Nephron (organoid): ENCODE results near the gene HERC4.
"Not testable (repeated sequence)": the region's sequence is repeated elsewhere in the genome, so short reads cannot be mapped to it uniquely, and the experiment has no call there.

Experiments used
- H3K27ac Mint-ChIP-seq, 3 experiments: 2 replicates each; pipeline ENCODE4 v1.8.0; 2020; ENCODE audit warnings: mixed read lengths in 3 of 3, mild to moderate bottlenecking in 2 of 3, moderate library complexity in 1 of 3
- H3K27me3 Mint-ChIP-seq: 2 replicates; pipeline ENCODE4 v1.8.0; 2021; ENCODE audit warnings: low read depth, mild to moderate bottlenecking, moderate library complexity, mixed read lengths
- H3K36me3 Mint-ChIP-seq: 2 replicates; pipeline ENCODE4 v1.8.0; 2020; ENCODE audit warnings: low read depth, mixed read lengths
- H3K4me1 Mint-ChIP-seq: 2 replicates; pipeline ENCODE4 v1.8.0; 2020; ENCODE audit warnings: mixed read lengths
- H3K4me3 Mint-ChIP-seq, 3 experiments: 2 replicates each; pipeline ENCODE4 v1.8.0; 2020; ENCODE audit warnings: mild to moderate bottlenecking in 3 of 3, mixed read lengths in 3 of 3, moderate library complexity in 2 of 3
- H3K9me3 Mint-ChIP-seq: 2 replicates; pipeline ENCODE4 v1.8.0; 2020; ENCODE audit warnings: mixed read lengths
- TF ChIP-seq, protein P1 (sequence below), 3 experiments: fragments of 200-600 bp; sonication (generic); IDR thresholded peaks; one replicate each; pipeline ENCODE4 v1.5.0; 2021; ENCODE audit warnings: antibody characterized with exemption in 3 of 3; ENCODE audit not compliant: unreplicated experiment in 3 of 3

Gene HERC4

GRCh38 chr10:67978749-67979148 is 96.3 kb downstream of the HERC4 start:
- TF ChIP-seq, protein P1, sequence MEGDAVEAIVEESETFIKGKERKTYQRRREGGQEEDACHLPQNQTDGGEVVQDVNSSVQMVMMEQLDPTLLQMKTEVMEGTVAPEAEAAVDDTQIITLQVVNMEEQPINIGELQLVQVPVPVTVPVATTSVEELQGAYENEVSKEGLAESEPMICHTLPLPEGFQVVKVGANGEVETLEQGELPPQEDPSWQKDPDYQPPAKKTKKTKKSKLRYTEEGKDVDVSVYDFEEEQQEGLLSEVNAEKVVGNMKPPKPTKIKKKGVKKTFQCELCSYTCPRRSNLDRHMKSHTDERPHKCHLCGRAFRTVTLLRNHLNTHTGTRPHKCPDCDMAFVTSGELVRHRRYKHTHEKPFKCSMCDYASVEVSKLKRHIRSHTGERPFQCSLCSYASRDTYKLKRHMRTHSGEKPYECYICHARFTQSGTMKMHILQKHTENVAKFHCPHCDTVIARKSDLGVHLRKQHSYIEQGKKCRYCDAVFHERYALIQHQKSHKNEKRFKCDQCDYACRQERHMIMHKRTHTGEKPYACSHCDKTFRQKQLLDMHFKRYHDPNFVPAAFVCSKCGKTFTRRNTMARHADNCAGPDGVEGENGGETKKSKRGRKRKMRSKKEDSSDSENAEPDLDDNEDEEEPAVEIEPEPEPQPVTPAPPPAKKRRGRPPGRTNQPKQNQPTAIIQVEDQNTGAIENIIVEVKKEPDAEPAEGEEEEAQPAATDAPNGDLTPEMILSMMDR (IDR thresholded peaks at IDR 0.05; ENCODE audit: unreplicated experiment in 3 of 3), result no peak
- no peaks in the 10 kb centered on the region for H3K27me3 Mint-ChIP-seq
- no peak overlapping the region for H3K27ac Mint-ChIP-seq
- H3K36me3 Mint-ChIP-seq, result peaks cover 78% of the 10 kb centered on the region
- no peak overlapping the region for H3K4me3 Mint-ChIP-seq
- peaks cover 4% of the 10 kb centered on the region for H3K9me3 Mint-ChIP-seq
- H3K4me1 Mint-ChIP-seq, result no peaks in the 10 kb centered on the region

DNA sequence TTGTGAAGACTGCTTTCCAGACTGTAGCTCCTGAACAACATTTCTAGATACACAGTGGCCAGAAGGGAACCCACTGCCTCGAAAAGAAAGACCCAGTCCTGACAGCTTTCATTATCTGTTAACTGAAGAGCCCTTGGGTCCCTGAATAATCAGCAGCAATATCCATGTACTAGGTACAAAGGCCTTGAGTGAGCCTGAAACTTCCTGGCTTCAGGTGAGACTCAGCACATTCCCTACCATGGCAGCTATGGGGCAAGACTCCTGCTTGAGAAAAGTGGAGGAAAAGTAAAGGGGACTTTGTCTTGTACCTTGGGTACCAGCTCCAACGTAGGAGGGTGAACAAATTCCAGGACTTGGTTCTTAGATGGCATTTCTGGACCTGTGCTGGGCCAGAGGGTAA is 97.8 kb downstream of the HERC4 start:
- no peak overlapping the region for H3K27ac Mint-ChIP-seq
- peaks cover 14% of the 10 kb centered on the region for H3K9me3 Mint-ChIP-seq
- no peak overlapping the region for H3K4me3 Mint-ChIP-seq
- H3K4me1 Mint-ChIP-seq, result no peaks in the 10 kb centered on the region
- H3K27me3 Mint-ChIP-seq, result no peaks in the 10 kb centered on the region
- TF ChIP-seq, protein P1 (IDR thresholded peaks at IDR 0.05; ENCODE audit: unreplicated experiment in 3 of 3), result no peak
- peaks cover 81% of the 10 kb centered on the region for H3K36me3 Mint-ChIP-seq

DNA sequence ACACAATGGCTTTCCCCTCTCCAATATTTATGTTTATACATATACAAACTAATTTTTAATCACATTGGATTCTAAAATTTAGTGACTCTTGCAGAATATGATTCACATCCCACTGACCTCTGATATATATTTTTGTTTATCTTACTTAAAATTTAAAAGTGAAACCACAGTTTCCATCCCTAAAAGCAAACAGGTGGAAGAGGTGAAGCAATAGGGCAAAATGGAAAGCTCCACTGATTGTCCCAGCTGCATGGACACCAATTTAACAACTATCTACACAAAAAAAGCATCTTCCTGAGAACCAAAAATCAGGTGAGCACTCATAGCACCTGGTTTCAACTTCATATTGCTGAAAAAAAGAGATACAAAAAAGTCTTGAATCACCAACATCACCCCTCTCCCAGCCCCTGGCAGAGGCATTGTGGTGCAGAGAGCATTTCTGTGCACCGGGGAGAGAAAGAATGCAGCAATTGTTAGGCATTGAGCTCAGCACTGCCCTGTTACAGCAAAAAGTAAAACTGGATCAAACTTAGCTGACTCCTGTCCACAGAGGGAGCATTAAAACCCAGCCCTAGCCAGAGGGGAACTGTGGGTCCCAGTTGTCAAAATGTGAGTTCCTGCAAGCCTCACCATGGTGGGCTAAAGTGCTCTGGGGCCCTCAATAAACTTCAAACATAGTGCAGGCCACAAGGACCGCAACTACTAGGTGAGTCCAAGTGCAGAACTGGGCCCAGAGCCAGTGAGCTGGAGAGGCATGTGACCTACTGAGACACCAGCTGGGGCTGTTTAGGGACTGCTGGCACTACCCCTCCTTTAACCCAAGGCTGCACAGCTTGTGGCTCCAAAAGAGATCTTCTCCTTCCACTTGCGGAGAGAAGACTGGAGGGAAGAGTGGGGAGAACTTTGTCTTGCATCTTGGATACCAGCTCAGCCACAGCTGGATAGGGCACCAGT is 98.5 kb downstream of the HERC4 start:
- H3K4me3 Mint-ChIP-seq, result no peak overlapping the region
- peaks cover 18% of the 10 kb centered on the region for H3K9me3 Mint-ChIP-seq
- no peaks in the 10 kb centered on the region for H3K27me3 Mint-ChIP-seq
- H3K4me1 Mint-ChIP-seq, result no peaks in the 10 kb centered on the region
- TF ChIP-seq, protein P1 (IDR thresholded peaks at IDR 0.05; ENCODE audit: unreplicated experiment in 3 of 3), result no peak
- H3K36me3 Mint-ChIP-seq, result peaks cover 79% of the 10 kb centered on the region
- H3K27ac Mint-ChIP-seq, result no peak overlapping the region

- Mint-ChIP-seq H3K4me3 (no peak overlapping the region), H3K36me3 (peaks cover 79% of the 10 kb centered on the region), H3K9me3 (peaks cover 21% of the 10 kb centered on the region), H3K27me3 (no peaks in the 10 kb centered on the region), H3K27ac (no peak overlapping the region), H3K4me1 (no peaks in the 10 kb centered on the region)
- TF ChIP-seq, protein P1 (IDR thresholded peaks at IDR 0.05; ENCODE audit: unreplicated experiment in 3 of 3), result no peak
These were observed 99.2 kb downstream of the HERC4 start for GRCh38 chr10:67975871-67976270.

GRCh38 chr10:67971311-67971710 is 103.8 kb downstream of the HERC4 start:
- TF ChIP-seq, protein P1 (IDR thresholded peaks at IDR 0.05; ENCODE audit: unreplicated experiment in 3 of 3), result no peak
- no peaks in the 10 kb centered on the region for H3K27me3 Mint-ChIP-seq
- no peak overlapping the region for H3K4me3 Mint-ChIP-seq
- H3K27ac Mint-ChIP-seq, result no peak overlapping the region
- no peaks in the 10 kb centered on the region for H3K4me1 Mint-ChIP-seq
- peaks cover 89% of the 10 kb centered on the region for H3K36me3 Mint-ChIP-seq
- peaks cover 41% of the 10 kb centered on the region for H3K9me3 Mint-ChIP-seq

GRCh38 chr10:67969875-67970274 is 105.2 kb downstream of the HERC4 start:
- Mint-ChIP-seq H3K9me3 (peaks cover 41% of the 10 kb centered on the region), H3K4me3 (no peak overlapping the region), H3K27me3 (no peaks in the 10 kb centered on the region), H3K4me1 (no peaks in the 10 kb centered on the region), H3K27ac (no peak overlapping the region), H3K36me3 (peaks cover 83% of the 10 kb centered on the region)
- TF ChIP-seq, protein P1 (IDR thresholded peaks at IDR 0.05; ENCODE audit: unreplicated experiment in 3 of 3), result no peak

- not testable (repeated sequence) for H3K27me3 Mint-ChIP-seq, H3K4me3 Mint-ChIP-seq, H3K4me1 Mint-ChIP-seq, H3K27ac Mint-ChIP-seq
- Mint-ChIP-seq H3K36me3 (peaks cover 66% of the 10 kb centered on the region), H3K9me3 (peaks cover 20% of the 10 kb centered on the region)
These were observed 109.0 kb downstream of the HERC4 start for GRCh38 chr10:67966035-67966434.
